ENCODE results near the gene THSD7A. TPM values are rescaled to one million over a fixed set of nuclear protein-coding genes. Genes with fewer than 3 reads are reported as not detected.

Gene THSD7A
- total and polyA plus RNA-seq, 2 of the 8 experiments (the other 6 are each of a cell fraction or from before 2014, with no cell fraction given): 0.44 to 1.2 TPM

DNA sequence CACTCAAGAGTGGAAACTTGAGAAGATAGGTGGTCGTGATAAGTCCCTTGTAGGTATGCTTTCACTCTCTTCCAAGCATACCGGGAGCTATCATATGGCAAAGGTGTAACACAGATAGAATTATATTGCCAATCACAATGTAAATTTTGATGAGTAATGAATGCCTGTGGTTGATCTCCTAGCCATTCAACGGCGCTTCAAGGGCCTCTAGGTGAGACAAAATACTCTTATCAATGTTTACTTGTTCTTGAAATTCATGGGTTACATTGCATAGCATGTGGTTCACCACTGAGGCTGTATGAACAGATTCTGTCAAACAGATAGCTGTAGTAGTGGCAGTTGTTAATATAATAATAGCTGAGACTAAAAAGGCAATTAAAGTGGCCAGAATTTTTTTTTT is 82.4 kb downstream of the THSD7A start (continued):
- TF ChIP-seq CHD7 (IDR thresholded peaks at IDR 0.05; ENCODE audit: insufficient replicate concordance, low read length) (no peak), TAF7 (optimal IDR thresholded peaks at IDR 0.05; ENCODE audit: borderline replicate concordance, low read depth, low read length) (no peak)

Measured in H1 (cell line).